ENCODE data around the gene BTNL9. TPM values are rescaled to one million over a fixed set of nuclear protein-coding genes. Genes with fewer than 3 reads are reported as not detected.
A peak's percentile ranks its signal among the peaks of the same experiment; 100 is the strongest.

BTNL9 gene
- total RNA-seq, 2 experiments from 2014 or later: 162 to 219 TPM

DNA sequence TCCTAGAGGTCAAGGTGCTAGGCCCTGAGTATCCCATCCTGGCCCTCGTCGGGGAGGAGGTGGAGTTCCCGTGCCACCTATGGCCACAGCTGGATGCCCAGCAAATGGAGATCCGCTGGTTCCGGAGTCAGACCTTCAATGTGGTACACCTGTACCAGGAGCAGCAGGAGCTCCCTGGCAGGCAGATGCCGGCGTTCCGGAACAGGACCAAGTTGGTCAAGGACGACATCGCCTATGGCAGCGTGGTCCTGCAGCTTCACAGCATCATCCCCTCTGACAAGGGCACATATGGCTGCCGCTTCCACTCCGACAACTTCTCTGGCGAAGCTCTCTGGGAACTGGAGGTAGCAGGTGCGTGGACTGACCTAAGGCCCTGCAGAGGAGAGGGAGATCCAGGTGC, 7.9 kb downstream of the BTNL9 start:
- H3K27ac ChIP-seq (ENCODE audit: low read depth, low read length, poor library complexity, severe bottlenecking): peak overlapping the region; percentile 84
- H4K20me1 ChIP-seq (ENCODE audit: insufficient read depth, low read length): no peaks in the 10 kb centered on the region
- peak overlapping the region; percentile 56; the same call in 1 of the 2 replicates for H2AFZ ChIP-seq (ENCODE audit: low read length)
- no peak for DNase-seq (ENCODE audit: low spot score)
- H3K4me1 ChIP-seq (ENCODE audit: insufficient read depth, low read length, poor library complexity, severe bottlenecking): peaks cover 89% of the 10 kb centered on the region
- H3K9me2 ChIP-seq (ENCODE audit: insufficient read depth, low read length): no peaks in the 10 kb centered on the region
- no TSS peak for BruUV-seq (replicated peaks)
- no peaks in the 10 kb centered on the region for H3K36me3 ChIP-seq (ENCODE audit: insufficient read depth, low read length)
- no peaks in the 10 kb centered on the region for H3K9me3 ChIP-seq (ENCODE audit: low read length)
- intact Hi-C loops (cut with micrococcal nuclease; ENCODE audit: unreplicated experiment): no loop called here
- POLR2A ChIA-PET: interaction anchor here (1.0 kb wide), 2 partner anchors 10 to 17 kb away, joined by 3 to 5 read pairs; no protein-coding TSS in a partner anchor
- H3K79me2 ChIP-seq (ENCODE audit: insufficient read depth, low read depth, low read length): peaks cover 7% of the 10 kb centered on the region; the same call in 1 of the 2 replicates
- CTCF ChIA-PET (ENCODE audit: unreplicated experiment): interaction anchor here (0.5 to 0.6 kb wide), 2 partner anchors 111 to 583 kb away, joined by 3 read pairs; no protein-coding TSS in a partner anchor
- no peak for TF ChIP-seq EZH2phosphoT487 (IDR thresholded peaks at IDR 0.05; ENCODE audit: borderline replicate concordance, low read depth, low read length)
- TF ChIP-seq, protein P1, sequence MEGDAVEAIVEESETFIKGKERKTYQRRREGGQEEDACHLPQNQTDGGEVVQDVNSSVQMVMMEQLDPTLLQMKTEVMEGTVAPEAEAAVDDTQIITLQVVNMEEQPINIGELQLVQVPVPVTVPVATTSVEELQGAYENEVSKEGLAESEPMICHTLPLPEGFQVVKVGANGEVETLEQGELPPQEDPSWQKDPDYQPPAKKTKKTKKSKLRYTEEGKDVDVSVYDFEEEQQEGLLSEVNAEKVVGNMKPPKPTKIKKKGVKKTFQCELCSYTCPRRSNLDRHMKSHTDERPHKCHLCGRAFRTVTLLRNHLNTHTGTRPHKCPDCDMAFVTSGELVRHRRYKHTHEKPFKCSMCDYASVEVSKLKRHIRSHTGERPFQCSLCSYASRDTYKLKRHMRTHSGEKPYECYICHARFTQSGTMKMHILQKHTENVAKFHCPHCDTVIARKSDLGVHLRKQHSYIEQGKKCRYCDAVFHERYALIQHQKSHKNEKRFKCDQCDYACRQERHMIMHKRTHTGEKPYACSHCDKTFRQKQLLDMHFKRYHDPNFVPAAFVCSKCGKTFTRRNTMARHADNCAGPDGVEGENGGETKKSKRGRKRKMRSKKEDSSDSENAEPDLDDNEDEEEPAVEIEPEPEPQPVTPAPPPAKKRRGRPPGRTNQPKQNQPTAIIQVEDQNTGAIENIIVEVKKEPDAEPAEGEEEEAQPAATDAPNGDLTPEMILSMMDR (conservative IDR thresholded peaks at IDR 0.05; ENCODE audit: low read length): no peak
- peak overlapping the region; percentile 40 for H3K4me3 ChIP-seq (ENCODE audit: low read depth, low read length, poor library complexity, severe bottlenecking)
- H3K4me2 ChIP-seq (ENCODE audit: low read length): peak overlapping the region; percentile 52

DNA sequence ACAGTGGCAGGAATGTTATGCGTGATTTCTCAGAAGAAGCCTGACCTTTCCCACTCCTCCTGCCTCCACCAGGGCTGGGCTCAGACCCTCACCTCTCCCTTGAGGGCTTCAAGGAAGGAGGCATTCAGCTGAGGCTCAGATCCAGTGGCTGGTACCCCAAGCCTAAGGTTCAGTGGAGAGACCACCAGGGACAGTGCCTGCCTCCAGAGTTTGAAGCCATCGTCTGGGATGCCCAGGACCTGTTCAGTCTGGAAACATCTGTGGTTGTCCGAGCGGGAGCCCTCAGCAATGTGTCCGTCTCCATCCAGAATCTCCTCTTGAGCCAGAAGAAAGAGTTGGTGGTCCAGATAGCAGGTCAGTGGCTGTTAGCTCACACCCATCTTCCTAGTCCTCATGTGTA, 9.9 kb downstream of the BTNL9 start:
- peaks cover 10% of the 10 kb centered on the region; the same call in 1 of the 2 replicates for H4K20me1 ChIP-seq (ENCODE audit: insufficient read depth, low read length)
- H3K4me1 ChIP-seq (ENCODE audit: insufficient read depth, low read length, poor library complexity, severe bottlenecking): peaks cover 81% of the 10 kb centered on the region
- H3K9me3 ChIP-seq (ENCODE audit: low read length): no peaks in the 10 kb centered on the region
- CTCF ChIA-PET (ENCODE audit: unreplicated experiment): no interaction called here
- no TSS peak for BruUV-seq (replicated peaks)
- DNase-seq (ENCODE audit: low spot score): no peak
- no peak for TF ChIP-seq EZH2phosphoT487 (IDR thresholded peaks at IDR 0.05; ENCODE audit: borderline replicate concordance, low read depth, low read length)
- TF ChIP-seq, protein P1 (conservative IDR thresholded peaks at IDR 0.05; ENCODE audit: low read length): no peak
- peaks cover 26% of the 10 kb centered on the region for H3K79me2 ChIP-seq (ENCODE audit: insufficient read depth, low read depth, low read length)
- peak overlapping the region; percentile 99 for H3K27ac ChIP-seq (ENCODE audit: low read depth, low read length, poor library complexity, severe bottlenecking)
- intact Hi-C loops (cut with micrococcal nuclease; ENCODE audit: unreplicated experiment): loop anchor here (2.0 to 5.0 kb wide), 4 partner anchors 58 to 197 kb away; partner anchors contain the start of gene TRIM41
- peak overlapping the region; percentile 94 for H3K4me2 ChIP-seq (ENCODE audit: low read length)
- H2AFZ ChIP-seq (ENCODE audit: low read length): peak overlapping the region; percentile 5; the same call in 1 of the 2 replicates
- no peaks in the 10 kb centered on the region for H3K9me2 ChIP-seq (ENCODE audit: insufficient read depth, low read length)
- H3K36me3 ChIP-seq (ENCODE audit: insufficient read depth, low read length): peaks cover 11% of the 10 kb centered on the region
- POLR2A ChIA-PET: interaction anchor here (0.5 to 2.1 kb wide), 2 partner anchors 15 to 24 kb away, joined by 3 to 13 read pairs; no protein-coding TSS in a partner anchor
- H3K4me3 ChIP-seq (ENCODE audit: low read depth, low read length, poor library complexity, severe bottlenecking): peak overlapping the region; percentile 48

Data from OCI-LY7 (cell line).